ENCODE measurements around the gene BOC.

DNA sequence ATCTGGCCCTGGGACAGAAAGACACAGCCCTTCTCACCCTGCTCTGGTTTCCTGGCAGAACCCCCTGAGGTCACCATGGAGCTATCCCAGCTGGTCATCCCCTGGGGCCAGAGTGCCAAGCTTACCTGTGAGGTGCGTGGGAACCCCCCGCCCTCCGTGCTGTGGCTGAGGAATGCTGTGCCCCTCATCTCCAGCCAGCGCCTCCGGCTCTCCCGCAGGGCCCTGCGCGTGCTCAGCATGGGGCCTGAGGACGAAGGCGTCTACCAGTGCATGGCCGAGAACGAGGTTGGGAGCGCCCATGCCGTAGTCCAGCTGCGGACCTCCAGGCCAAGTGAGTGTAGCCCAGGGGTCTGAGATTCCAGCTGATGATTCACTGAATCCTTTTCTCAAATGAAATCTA is 61.7 kb downstream of the BOC start:
- TF ChIP-seq, protein P1, sequence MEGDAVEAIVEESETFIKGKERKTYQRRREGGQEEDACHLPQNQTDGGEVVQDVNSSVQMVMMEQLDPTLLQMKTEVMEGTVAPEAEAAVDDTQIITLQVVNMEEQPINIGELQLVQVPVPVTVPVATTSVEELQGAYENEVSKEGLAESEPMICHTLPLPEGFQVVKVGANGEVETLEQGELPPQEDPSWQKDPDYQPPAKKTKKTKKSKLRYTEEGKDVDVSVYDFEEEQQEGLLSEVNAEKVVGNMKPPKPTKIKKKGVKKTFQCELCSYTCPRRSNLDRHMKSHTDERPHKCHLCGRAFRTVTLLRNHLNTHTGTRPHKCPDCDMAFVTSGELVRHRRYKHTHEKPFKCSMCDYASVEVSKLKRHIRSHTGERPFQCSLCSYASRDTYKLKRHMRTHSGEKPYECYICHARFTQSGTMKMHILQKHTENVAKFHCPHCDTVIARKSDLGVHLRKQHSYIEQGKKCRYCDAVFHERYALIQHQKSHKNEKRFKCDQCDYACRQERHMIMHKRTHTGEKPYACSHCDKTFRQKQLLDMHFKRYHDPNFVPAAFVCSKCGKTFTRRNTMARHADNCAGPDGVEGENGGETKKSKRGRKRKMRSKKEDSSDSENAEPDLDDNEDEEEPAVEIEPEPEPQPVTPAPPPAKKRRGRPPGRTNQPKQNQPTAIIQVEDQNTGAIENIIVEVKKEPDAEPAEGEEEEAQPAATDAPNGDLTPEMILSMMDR (conservative IDR thresholded peaks at IDR 0.05; ENCODE audit: low read depth in 2 of 2) = no peak
- TF ChIP-seq NANOG (IDR thresholded peaks at IDR 0.05; ENCODE audit: borderline replicate concordance) (no peak), ZNF114 (CRISPR knock-in tag; IDR thresholded peaks at IDR 0.05) (no peak), EZH2 (IDR thresholded peaks at IDR 0.05; ENCODE audit: low read depth, unreplicated experiment) (no peak), CREB1 (CRISPR knock-in tag; IDR thresholded peaks at IDR 0.05; ENCODE audit: low read depth) (no peak), JUNB (IDR thresholded peaks at IDR 0.05; ENCODE audit: unreplicated experiment) (no peak), ZNF331 (CRISPR knock-in tag; IDR thresholded peaks at IDR 0.05; ENCODE audit: low read depth) (no peak)
